NCI-H2081 treated with DMSO at 0.1 percent for 48 hours (cell line): ENCODE results near the gene CRAT.
A peak's percentile ranks its signal among the peaks of the same experiment; 100 is the strongest.

ENCODE experiments used
- DNase-seq: peaks from one replicate; lab custom pipeline; 2025; lab: John Stamatoyannopoulos, UW

CRAT gene

GRCh38 chr9:129089246-129089645 lies 21.3 kb downstream of the CRAT start:
- DNase-seq: no peak

DNA sequence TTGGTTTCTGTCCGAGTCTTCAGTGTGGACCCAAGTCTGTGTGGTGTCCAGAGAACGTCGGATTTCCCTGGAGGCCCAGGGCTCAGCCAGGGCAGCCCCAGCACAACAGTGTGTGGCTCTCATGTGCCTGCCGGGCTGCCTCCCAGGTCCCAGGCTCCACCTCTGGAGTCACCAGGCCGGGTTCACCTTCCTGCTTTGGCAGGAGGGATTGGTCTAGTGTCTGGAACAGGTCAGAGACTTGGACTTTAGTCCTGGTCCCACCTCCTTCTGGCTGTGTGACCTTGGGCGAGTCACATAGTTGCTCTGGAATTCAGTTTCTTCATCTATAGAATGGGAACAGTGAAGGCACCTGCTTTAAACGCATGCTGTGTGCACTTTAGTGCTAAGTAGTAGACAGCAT lies 26.5 kb downstream of the CRAT start:
- DNase-seq: no peak

DNA sequence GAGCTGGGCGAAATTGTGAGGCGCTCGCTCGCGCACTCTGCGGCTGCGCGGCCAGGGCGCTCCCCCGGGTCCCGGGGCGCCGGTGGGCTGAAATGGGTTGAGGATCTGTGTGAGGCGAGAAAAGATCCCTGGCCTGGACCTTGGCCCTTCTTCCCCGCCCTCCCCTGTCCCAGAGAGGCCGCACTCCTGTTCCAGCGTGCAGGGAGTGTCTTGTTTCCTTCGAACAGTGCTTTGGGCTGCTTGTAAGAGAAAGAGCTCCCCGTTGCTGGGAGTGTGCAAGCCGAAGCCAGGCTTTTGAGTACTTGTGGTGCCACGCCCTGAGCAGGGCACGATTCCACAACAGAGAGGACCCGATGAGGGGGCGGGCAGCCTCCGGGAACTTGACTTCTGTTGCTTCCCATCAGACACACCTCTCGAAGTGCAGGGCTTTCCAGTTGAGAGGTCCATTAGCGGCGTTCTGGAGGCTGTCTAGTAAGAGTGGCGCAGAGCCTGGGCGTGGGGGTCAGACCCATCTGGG lies 29.1 kb downstream of the CRAT start:
- DNase-seq: no peak

DNA sequence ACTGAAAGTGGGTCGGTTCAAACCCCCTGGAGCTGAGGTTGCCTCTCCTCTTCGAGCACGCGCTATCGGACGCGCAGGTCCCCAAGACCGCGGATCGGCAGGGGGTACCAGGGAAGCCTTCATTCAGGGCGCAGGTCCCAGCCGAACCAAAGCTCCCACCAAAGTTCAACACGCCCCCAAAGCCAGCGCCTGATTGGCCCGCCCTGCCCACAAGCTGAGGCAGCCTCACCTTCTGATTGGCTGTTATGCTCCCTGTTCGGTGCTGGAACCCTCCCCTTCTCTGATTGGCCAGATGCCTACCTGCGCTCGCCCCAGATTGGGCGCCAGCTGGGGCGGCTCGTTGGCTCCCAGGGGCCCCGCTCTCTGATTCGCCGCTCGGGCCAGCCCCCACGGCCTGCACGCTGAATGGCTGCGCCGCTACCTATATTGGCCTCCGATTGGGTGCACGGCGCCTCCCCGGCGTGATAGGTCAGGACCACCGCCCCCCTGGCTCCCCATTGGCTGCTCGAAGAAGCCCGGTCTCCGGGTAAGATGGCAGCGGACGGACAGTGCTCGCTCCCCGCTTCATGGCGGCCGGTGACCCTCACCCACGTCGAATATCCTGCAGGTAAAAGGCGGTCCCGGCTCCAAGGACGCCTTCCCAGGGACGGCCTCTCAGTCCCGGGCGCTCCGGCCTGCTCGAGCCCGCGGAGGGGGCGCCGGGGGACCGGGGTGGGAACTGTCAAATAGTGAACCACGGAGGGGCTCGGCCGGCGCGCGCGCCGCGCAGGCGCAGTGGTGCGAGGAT lies 29.8 kb downstream of the CRAT start, which contains the start of gene DOLPP1:
Gene DOLPP1, plus strand, starts transcription at position 511 of the 787 bp plus-strand sequence. Its CDS starts 21 bp downstream, at position 532.
- peak; percentile 96 for DNase-seq

DNA sequence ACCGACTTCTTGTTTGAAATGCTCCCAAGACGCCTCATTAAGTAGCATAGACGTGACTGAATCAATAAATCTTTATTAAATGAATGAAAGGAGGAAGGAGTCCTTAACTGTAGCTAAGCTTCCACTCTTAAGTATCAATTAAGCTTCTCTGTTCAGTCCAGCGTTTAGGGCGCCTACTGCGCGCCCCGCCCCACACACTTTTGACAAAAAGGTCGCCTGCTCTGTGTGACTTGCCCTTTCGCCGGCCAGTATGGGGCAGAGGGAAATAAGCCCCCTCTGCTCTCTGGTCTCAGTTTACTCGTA lies 30.3 kb downstream of the CRAT start:
- no peak for DNase-seq

DNA sequence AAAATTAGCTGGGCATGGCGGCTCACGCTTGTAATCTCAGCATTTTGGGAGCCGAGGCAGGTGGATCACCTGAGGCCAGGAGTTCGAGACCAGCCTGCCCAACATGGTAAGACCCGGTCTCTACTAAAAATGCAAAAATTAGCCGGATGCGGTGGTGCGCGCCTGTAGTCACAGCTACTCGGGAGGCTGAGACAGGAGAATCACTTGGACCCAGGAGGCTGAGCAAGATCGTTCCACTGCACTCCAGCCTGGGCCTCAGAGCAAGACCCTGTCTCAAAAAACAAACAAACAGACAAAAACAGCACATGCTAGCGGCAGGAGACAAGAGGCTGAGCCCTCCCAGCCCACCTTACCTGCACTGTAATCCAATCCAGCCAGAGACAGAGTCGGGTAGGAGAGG lies 30.8 kb downstream of the CRAT start:
- no peak for DNase-seq

GRCh38 chr9:129078691-129079503 lies 31.7 kb downstream of the CRAT start:
- no peak for DNase-seq

DNA sequence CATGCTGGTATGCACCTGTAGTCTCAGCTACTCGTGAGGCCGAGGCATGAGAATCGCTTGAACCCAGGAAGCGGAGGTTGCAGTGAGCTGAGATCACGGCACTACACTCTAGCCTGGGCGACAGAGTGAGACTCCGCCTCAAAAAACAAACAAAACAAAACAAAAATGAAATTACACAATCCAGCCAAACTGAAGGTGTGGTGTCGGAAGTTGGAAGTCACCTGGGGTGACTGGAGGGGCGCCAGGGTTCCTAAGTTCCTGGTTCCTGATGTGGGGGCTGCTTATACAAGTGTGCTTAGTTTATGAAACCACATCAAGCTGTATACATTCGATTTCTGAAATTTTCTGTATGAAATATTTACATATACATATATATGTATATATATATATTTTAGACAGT lies 33.4 kb downstream of the CRAT start:
- DNase-seq: no peak

- no peak for DNase-seq
Observed at GRCh38 chr9:129076640-129077037, 34.0 kb downstream of the CRAT start.

- DNase-seq: no peak
Observed at GRCh38 chr9:129075996-129076639, 34.5 kb downstream of the CRAT start.

- DNase-seq: no peak
Observed at GRCh38 chr9:129074106-129074505, 36.5 kb downstream of the CRAT start.

GRCh38 chr9:129073404-129073803 lies 37.2 kb downstream of the CRAT start:
- no peak for DNase-seq

- DNase-seq: no peak
Observed at GRCh38 chr9:129072171-129072570, 38.4 kb downstream of the CRAT start.

- no peak for DNase-seq
Observed at GRCh38 chr9:129071526-129072126, 39.0 kb downstream of the CRAT start.

DNA sequence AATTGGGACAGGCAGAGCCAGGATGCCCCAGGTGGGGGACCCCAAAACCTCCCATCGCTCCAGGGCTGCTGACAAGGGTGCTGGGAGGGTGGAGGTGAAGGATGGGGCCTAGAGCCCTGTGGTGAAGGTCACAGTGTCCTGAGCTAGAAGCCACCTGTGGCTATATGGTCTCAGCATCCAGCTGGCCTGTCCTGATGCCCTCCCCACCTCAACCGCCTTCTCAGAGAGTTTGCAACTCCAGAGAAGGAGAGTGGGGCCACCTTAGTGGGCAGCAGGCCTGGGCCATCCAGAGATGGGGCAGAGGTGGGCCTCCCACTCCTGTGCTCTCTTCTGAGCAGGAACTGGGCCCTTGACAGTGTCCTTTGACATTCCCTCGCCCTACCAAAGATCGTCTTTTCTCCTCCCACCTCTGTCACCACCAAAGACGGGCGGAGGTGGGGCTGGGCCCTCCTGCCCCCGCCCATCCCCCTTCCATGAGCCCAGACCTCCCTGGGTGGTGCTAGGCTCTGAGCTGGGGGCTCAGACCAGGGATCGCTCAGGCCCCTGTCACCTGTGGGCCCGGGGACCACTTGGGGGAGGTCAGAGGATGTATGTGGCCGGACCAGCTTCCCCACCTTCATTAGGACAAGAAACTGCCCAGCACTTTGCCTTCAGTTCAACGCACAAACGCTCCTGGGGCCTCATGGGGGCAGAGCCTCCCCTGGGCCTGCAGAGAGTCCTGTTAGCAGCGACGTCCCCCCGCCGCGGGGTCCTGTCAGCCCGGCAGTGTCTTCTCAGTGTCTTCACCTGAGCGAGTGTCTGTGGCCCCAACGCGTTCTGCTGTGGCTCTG lies 39.7 kb downstream of the CRAT start:
- DNase-seq: no peak

- DNase-seq: no peak
Observed at GRCh38 chr9:129069862-129070641, 40.5 kb downstream of the CRAT start.

DNA sequence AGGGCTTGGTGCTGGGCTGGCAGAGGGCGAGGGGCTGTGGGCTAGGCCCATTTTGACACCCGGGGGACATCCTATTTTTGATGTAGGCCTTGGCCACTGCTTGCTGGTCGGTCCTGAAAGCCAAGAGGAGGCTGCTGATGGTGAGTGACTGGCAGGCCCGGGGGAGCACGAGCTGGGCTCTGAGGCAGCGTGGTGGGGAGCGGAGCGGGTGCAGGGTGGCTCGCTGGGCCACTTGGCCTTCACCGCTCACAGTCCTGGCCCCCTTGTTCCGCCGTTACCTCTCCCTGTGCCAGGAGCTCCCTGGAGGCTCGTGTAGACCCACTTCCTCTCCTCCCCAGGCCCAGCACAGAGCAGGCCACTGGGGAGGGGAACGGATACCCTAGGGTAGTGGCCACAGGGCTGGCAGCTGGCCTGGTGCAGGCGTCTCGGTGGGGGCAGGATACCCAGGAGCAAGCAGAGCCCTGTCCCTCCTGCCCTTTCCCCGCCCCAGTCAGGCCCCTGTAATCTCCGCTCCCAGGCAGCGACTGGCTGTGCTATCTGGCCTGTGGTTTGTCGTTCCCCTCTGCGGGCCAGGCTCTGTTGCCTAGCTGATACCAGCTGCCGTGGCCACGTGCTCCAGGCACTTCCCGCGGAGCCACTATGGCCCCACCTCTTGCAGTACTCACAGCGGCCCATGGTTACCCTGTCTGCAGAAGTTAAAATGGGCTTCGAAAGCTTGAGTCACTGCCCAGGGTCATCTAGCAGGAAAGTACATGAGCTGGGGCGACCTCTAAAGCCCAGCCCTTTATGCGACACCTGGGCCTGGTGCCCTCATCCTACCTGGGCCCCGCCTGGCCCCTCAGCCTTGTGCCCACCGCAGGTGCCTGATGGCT lies 41.4 kb downstream of the CRAT start:
- no peak for DNase-seq

GRCh38 chr9:129068110-129068509 lies 42.5 kb downstream of the CRAT start:
- no peak for DNase-seq

DNA sequence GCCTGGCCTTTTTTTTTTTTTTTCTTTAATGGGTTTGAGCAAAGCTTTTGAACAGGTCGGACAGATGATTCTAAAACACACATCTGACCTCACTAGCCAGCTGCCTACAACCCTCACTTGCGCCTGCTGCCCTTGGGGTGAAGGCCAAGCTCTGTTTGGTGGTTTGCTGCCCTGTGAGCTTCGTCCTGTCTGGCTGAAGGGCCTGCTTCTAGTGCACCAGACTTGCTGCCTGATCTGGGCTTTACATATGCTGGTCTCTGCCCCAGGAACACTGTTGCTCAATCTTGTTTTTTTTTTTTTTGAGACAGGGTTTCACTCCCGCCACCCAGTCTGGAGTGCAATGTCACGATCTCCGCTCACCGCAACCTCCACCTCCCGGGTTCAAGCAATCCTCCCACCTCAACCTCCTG lies 46.1 kb downstream of the CRAT start:
- no peak for DNase-seq

GRCh38 chr9:129063061-129063460 lies 47.5 kb downstream of the CRAT start:
- no peak for DNase-seq
